K562 (cell line): ENCODE measurements around the gene LIX1L. TPM values are rescaled to one million over a fixed set of nuclear protein-coding genes. Genes with fewer than 3 reads are reported as not detected.
A peak's percentile ranks its signal among the peaks of the same experiment; 100 is the strongest.

Experiments used
- CCAR2 ChIP-seq: fragments of 200-400 bp; formaldehyde crosslinking; IDR thresholded peaks from 2 replicates; pipeline ENCODE4 v1.6.1; 2017; ENCODE audit warnings: mild to moderate bottlenecking, low read depth, low read length
- CREB1 ChIP-seq, 2 experiments: sonication (generic) in 1 of 2; formaldehyde crosslinking in 1 of 2; IDR thresholded peaks; 2 replicates each; pipeline versions ENCODE4 v1.6.1 to v1.8.0; 2012 to 2022; ENCODE audit warnings: inconsistent platforms in 1 of 2, mild to moderate bottlenecking in 1 of 2, missing genetic modification reagents in 1 of 2, moderate library complexity in 1 of 2
- DNMT1 ChIP-seq: fragments of 450-650 bp; IDR thresholded peaks from 2 replicates; pipeline ENCODE4 v1.6.1; 2016; ENCODE audit warnings: antibody characterized with exemption, mild to moderate bottlenecking
- E2F3 ChIP-seq: fragments of 250-450 bp; sonication (Bioruptor Pico); IDR thresholded peaks from 2 replicates; pipeline ENCODE4 v1.4.0; 2020; ENCODE audit warnings: mild to moderate bottlenecking
- ESRRA ChIP-seq: fragments of 450-650 bp; IDR thresholded peaks from 2 replicates; pipeline ENCODE4 v1.6.1; 2014; ENCODE audit warnings: low read depth, mild to moderate bottlenecking, moderate library complexity, borderline replicate concordance
- FOXK2 ChIP-seq, 2 experiments: fragments of 450-650 bp; IDR thresholded peaks in 1 of 2; conservative IDR thresholded peaks in 1 of 2; 2 replicates each; pipeline ENCODE4 v1.6.1; 2016; ENCODE audit warnings: low read depth in 2 of 2, mild to moderate bottlenecking in 1 of 2
- FOXP1 ChIP-seq: sonication (generic); formaldehyde crosslinking; IDR thresholded peaks from 2 replicates; pipeline ENCODE4 v1.8.0; 2022; ENCODE audit warnings: mild to moderate bottlenecking, missing genetic modification reagents
- KLF13 ChIP-seq: fragments of 450-650 bp; IDR thresholded peaks from 2 replicates; pipeline ENCODE4 v1.6.1; 2016; ENCODE audit warnings: missing genetic modification characterization, low read depth, mild to moderate bottlenecking, missing compliant biosample characterization, moderate library complexity, borderline replicate concordance
- NR0B1 ChIP-seq: fragments of 450-650 bp; IDR thresholded peaks from one replicate; pipeline ENCODE4 v1.6.1; 2018; ENCODE audit warnings: mild to moderate bottlenecking, moderate library complexity; ENCODE audit not compliant: partially characterized antibody
- NR2F6 ChIP-seq: fragments of 450-650 bp; formaldehyde crosslinking; IDR thresholded peaks from 2 replicates; pipeline ENCODE4 v1.4.0; 2020; ENCODE audit warnings: mild to moderate bottlenecking
- POLR2AphosphoS2 ChIP-seq: IDR thresholded peaks from 2 replicates; pipeline ENCODE4 v1.6.1; 2012; ENCODE audit warnings: low read length, improper control_type of control experiment
- RUNX1 ChIP-seq: sonication (generic); IDR thresholded peaks from 2 replicates; pipeline ENCODE4 v1.6.1; 2016; ENCODE audit warnings: antibody characterized with exemption, low read depth
- SIRT6 ChIP-seq: IDR thresholded peaks from one replicate; pipeline ENCODE4 v1.6.1; 2012; ENCODE audit warnings: low read depth, mild to moderate bottlenecking, control low read depth, inconsistent platforms, low read length, moderate library complexity
- TEAD4 ChIP-seq, 2 experiments: sonication (generic) in 1 of 2; formaldehyde crosslinking in 1 of 2; IDR thresholded peaks; 2 replicates each; pipeline versions ENCODE4 v1.6.1 to v1.8.0; 2012 to 2022; ENCODE audit warnings: borderline replicate concordance in 1 of 2, inconsistent platforms in 1 of 2, low read length in 1 of 2, mild to moderate bottlenecking in 1 of 2, missing genetic modification reagents in 1 of 2
- WHSC1 ChIP-seq: IDR thresholded peaks from one replicate; pipeline ENCODE4 v1.6.1; 2012; ENCODE audit warnings: low read length, control low read depth, inconsistent platforms
- ZFX ChIP-seq: sonication (generic); formaldehyde crosslinking; IDR thresholded peaks from 2 replicates; pipeline ENCODE4 v1.8.0; 2022; ENCODE audit warnings: mild to moderate bottlenecking, missing genetic modification reagents, moderate library complexity
- ZNF140 ChIP-seq: fragments of 250-450 bp; sonication (Bioruptor Pico); IDR thresholded peaks from 2 replicates; pipeline ENCODE4 v1.8.0; 2021; ENCODE audit warnings: moderate library complexity, mild to moderate bottlenecking, inconsistent platforms
- ZNF197 ChIP-seq: fragments of 200-800 bp; sonication (Bioruptor generic); IDR thresholded peaks from 2 replicates; pipeline ENCODE4 v1.6.1; 2016; ENCODE audit warnings: low read depth, missing genetic modification characterization, missing compliant biosample characterization
- ZNF408 ChIP-seq: fragments of 250-450 bp; sonication (Bioruptor Pico); IDR thresholded peaks from 2 replicates; pipeline ENCODE4 v1.4.0; 2020; ENCODE audit warnings: low read depth, mild to moderate bottlenecking, moderate library complexity
- polyA plus RNA-seq, 8 experiments: library from polyadenylated mRNA; depleted of rRNA in 4 of 8; stranded (reverse) in 5 of 8; unstranded in 3 of 8; fragments of >200 nt; fragmentation: Nextera tagmentation in 2 of 8; fragmentation: Illumina TruSeq in 1 of 8; extraction: Ambion mirVana in 2 of 8; extraction: Trizol in 1 of 8; gene quantifications; 2 replicates each; pipeline versions ENCODE4 v1.2.1 to v1.2.3, GENCODE V29; 2011 to 2014; ENCODE audit warnings: inconsistent platforms in 1 of 8, missing spikeins in 1 of 8
- total RNA-seq, 7 experiments: library from RNA; depleted of rRNA in 6 of 7; stranded (reverse); fragments of >200 nt in 6 of 7; fragmentation: Illumina TruSeq in 2 of 7; extraction: Trizol in 2 of 7; gene quantifications; 2 replicates each; pipeline versions ENCODE4 v1.2.1 to v1.2.3, GENCODE V29; 2011 to 2021; ENCODE audit warnings: low replicate concordance in 1 of 7
- TF ChIP-seq, protein P1 (sequence below), 2 experiments: IDR thresholded peaks; 2 replicates each; pipeline ENCODE4 v1.6.1; 2011; ENCODE audit warnings: borderline replicate concordance in 1 of 2, control low read depth in 1 of 2, low read depth in 1 of 2, low read length in 1 of 2, mild to moderate bottlenecking in 1 of 2, mixed read lengths in 1 of 2, moderate library complexity in 1 of 2; ENCODE audit not compliant: insufficient read depth in 1 of 2, insufficient read length in 1 of 2, poor library complexity in 1 of 2, severe bottlenecking in 1 of 2; ENCODE audit errors: extremely low read depth in 1 of 2
- TF ChIP-seq, protein P2 (sequence below): fragments of 450-650 bp; IDR thresholded peaks from 2 replicates; pipeline ENCODE4 v1.6.1; 2018; ENCODE audit warnings: mild to moderate bottlenecking, low read depth; ENCODE audit not compliant: partially characterized antibody

The LIX1L gene
- total and polyA plus RNA-seq, 9 of the 15 experiments (the other 6 are each of a cell fraction or from before 2014, with no cell fraction given), result 4.6 to 26.5 (median 12.5) TPM

- TF ChIP-seq WHSC1, result no peak
- TF ChIP-seq POLR2AphosphoS2, result no peak
- 0 out of 2 replicates have a peak, but pooled peaks have one; percentile 18 for TF ChIP-seq FOXP1 (CRISPR knock-in tag)
- 0 out of 2 replicates have a peak, but pooled peaks have one; percentile 29 for TF ChIP-seq NR2F6 (CRISPR knock-in tag)
- TF ChIP-seq, protein P1, sequence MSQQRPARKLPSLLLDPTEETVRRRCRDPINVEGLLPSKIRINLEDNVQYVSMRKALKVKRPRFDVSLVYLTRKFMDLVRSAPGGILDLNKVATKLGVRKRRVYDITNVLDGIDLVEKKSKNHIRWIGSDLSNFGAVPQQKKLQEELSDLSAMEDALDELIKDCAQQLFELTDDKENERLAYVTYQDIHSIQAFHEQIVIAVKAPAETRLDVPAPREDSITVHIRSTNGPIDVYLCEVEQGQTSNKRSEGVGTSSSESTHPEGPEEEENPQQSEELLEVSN (IDR thresholded peaks at IDR 0.05; ENCODE audit: borderline replicate concordance in 1 of 2, extremely low read depth in 1 of 2, insufficient read depth in 1 of 2, insufficient read length in 1 of 2, low read depth in 1 of 2, low read length in 1 of 2, poor library complexity in 1 of 2, severe bottlenecking in 1 of 2), result peak; percentile 44 to 62
- TF ChIP-seq NR0B1, result no peak
- no peak for TF ChIP-seq SIRT6
- TF ChIP-seq, protein P2, sequence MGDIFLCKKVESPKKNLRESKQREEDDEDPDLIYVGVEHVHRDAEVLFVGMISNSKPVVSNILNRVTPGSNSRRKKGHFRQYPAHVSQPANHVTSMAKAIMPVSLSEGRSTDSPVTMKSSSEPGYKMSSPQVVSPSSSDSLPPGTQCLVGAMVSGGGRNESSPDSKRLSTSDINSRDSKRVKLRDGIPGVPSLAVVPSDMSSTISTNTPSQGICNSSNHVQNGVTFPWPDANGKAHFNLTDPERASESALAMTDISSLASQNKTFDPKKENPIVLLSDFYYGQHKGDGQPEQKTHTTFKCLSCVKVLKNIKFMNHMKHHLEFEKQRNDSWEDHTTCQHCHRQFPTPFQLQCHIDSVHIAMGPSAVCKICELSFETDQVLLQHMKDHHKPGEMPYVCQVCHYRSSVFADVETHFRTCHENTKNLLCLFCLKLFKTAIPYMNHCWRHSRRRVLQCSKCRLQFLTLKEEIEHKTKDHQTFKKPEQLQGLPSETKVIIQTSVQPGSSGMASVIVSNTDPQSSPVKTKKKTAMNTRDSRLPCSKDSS, result no peak
- TF ChIP-seq CCAR2, result no peak
- peak; percentile 59; the same call in 1 of the 2 replicates for TF ChIP-seq ESRRA
- no peak for TF ChIP-seq ZNF197 (CRISPR knock-in tag)
- no peak for TF ChIP-seq DNMT1
- TF ChIP-seq KLF13, result no peak
- TF ChIP-seq ZNF408 (CRISPR knock-in tag), result no peak
- TF ChIP-seq ZFX (CRISPR knock-in tag), result peak; percentile 59; the same call in 1 of the 2 replicates
- no peak for TF ChIP-seq FOXK2 (conservative IDR thresholded peaks at IDR 0.05 in 1 of 2, IDR thresholded peaks at IDR 0.05 in 1 of 2; ENCODE audit: low read depth in 2 of 2)
- no peak for TF ChIP-seq E2F3 (CRISPR knock-in tag)
- no peak; the same call in none of the 2 replicates for TF ChIP-seq TEAD4 (IDR thresholded peaks at IDR 0.05; ENCODE audit: low read length)
- TF ChIP-seq TEAD4 (CRISPR knock-in tag; IDR thresholded peaks at IDR 0.05; ENCODE audit: borderline replicate concordance), result no peak
- no peak for TF ChIP-seq ZNF140 (CRISPR knock-in tag)
- TF ChIP-seq RUNX1, result no peak
- TF ChIP-seq CREB1 (IDR thresholded peaks at IDR 0.05), result peak; percentile 59; the same call in 1 of the 2 replicates
- TF ChIP-seq CREB1 (CRISPR knock-in tag; IDR thresholded peaks at IDR 0.05), result peak; percentile 2; the same call in 1 of the 2 replicates
Observed at GRCh38 chr1:145918992-145919939, 38.6 kb downstream of the LIX1L start (continued).
